Activated T-cell treated with anti-CD3 and anti-CD28 coated beads, Interleukin-2, amount 50 U/mL, for 72 hours (primary cell): ENCODE results near the gene ZNF83. TPM values are rescaled to one million over a fixed set of nuclear protein-coding genes. Genes with fewer than 3 reads are reported as not detected.

ENCODE experiments used
- ATAC-seq, 2 donors: fragments of 150-1000 bp; cut with Tn5 transposase; replicated peaks in 1 of 2; 2 replicates each; pipeline ENCODE4 v1.10.0; 2021; ENCODE audit warnings: moderate library complexity in 2 of 2, mild to moderate bottlenecking in 1 of 2
- DNase-seq, 2 donors: peaks; one replicate each; pipeline ENCODE4 v3.0.0; 2021 to 2022; ENCODE audit warnings: mixed read lengths in 1 of 2
- H3K27ac Mint-ChIP-seq: one replicate; pipeline ENCODE4 v1.8.0; 2022; ENCODE audit warnings: mild to moderate bottlenecking, moderate library complexity, mixed read lengths
- H3K27me3 Mint-ChIP-seq: one replicate; pipeline ENCODE4 v1.8.0; 2022; ENCODE audit warnings: low read depth, mixed read lengths
- H3K36me3 Mint-ChIP-seq, 2 donors: one replicate each; pipeline ENCODE4 v1.8.0; 2022; ENCODE audit warnings: mixed read lengths in 2 of 2, mild to moderate bottlenecking in 1 of 2; ENCODE audit not compliant: insufficient read depth in 2 of 2
- H3K4me1 Mint-ChIP-seq: one replicate; pipeline ENCODE4 v1.8.0; 2022; ENCODE audit warnings: low read depth, mixed read lengths
- H3K4me3 Mint-ChIP-seq, 2 donors: one replicate each; pipeline ENCODE4 v1.8.0; 2022; ENCODE audit warnings: mild to moderate bottlenecking in 2 of 2, mixed read lengths in 2 of 2, moderate library complexity in 2 of 2
- H3K9me3 Mint-ChIP-seq, 2 donors: one replicate each; pipeline ENCODE4 v1.8.0; 2022; ENCODE audit warnings: mixed read lengths in 2 of 2
- total RNA-seq, 2 donors: library from RNA; stranded (reverse); gene quantifications; one replicate each; pipeline ENCODE4 v1.2.3, GENCODE V29; 2022

ZNF83 gene
- total RNA-seq, 2 donors from 2014 or later: 47.4 to 52.8 TPM

GRCh38 chr19:52664461-52664860 lies 26.3 kb upstream of the ZNF83 start:
- ATAC-seq: no peak
- Mint-ChIP-seq H3K27ac (no peak overlapping the region), H3K9me3 (no peaks in the 10 kb centered on the region), H3K36me3 (peaks cover 17 to 47% of the 10 kb centered on the region in 2 donors), H3K4me3 (no peak overlapping the region), H3K27me3 (no peaks in the 10 kb centered on the region), H3K4me1 (peaks cover 6% of the 10 kb centered on the region)
- DNase-seq: no peak

GRCh38 chr19:52662631-52663030 lies 24.5 kb upstream of the ZNF83 start:
- Mint-ChIP-seq H3K27ac (no peak overlapping the region), H3K36me3 (peaks cover 22 to 56% of the 10 kb centered on the region in 2 donors), H3K4me3 (no peak overlapping the region), H3K9me3 (no peaks in the 10 kb centered on the region), H3K27me3 (no peaks in the 10 kb centered on the region), H3K4me1 (peaks cover 6% of the 10 kb centered on the region)
- ATAC-seq (no peak), DNase-seq (no peak)

DNA sequence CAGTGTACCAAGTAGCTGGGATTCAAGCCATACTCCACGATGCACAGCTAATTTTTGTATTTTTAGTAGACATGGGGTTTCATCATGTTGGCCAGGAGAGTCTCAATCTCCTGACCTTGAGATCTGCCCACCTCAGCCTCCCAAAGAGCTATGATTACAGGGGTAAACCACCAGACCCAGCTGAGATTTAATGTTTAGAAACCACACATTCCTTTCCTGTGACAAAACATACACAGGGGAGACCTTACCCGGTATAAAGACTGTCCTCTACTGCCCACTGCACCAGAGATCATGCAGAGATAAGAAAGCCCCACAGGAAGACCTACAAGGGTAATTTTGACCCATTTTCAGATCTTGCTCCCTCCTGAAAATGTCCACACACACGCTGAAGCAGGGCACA lies 22.8 kb upstream of the ZNF83 start:
- Mint-ChIP-seq H3K27ac (no peak overlapping the region), H3K4me3 (no peak overlapping the region), H3K9me3 (peaks cover 0 to 2% of the 10 kb centered on the region in 2 donors)

DNA sequence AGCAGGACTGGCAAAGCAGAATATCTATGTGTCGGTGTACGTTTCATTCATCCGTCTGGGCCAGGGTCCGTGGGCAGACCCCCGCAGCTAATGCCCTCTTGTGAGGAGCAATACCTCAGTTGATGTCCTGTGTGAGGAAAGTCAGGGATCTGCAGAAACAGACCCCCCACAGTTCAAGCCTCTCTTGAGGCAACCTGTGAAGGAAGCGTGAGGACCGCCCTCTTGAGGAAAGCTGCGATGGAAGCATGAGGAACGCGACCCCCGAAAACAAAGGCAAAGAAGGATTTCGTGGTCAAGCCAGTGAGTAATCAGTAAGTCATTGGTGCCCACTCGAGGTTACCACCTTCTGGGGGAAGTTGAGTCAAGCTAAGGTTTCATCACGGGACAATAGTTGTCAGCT lies 20.9 kb upstream of the ZNF83 start:
- Mint-ChIP-seq H3K27me3 (no peaks in the 10 kb centered on the region), H3K4me3 (no peak overlapping the region), H3K27ac (peak overlapping the region; percentile 90), H3K36me3 (peaks cover 27 to 64% of the 10 kb centered on the region in 2 donors), H3K9me3 (peaks cover 2% of the 10 kb centered on the region in 2 donors), H3K4me1 (no peaks in the 10 kb centered on the region)
- no peak for ATAC-seq
- DNase-seq: no peak

More for the DNA sequence above, 22.8 kb upstream of the ZNF83 start:
- ATAC-seq (no peak), DNase-seq (no peak)
- Mint-ChIP-seq H3K27me3 (no peaks in the 10 kb centered on the region), H3K36me3 (peaks cover 22 to 57% of the 10 kb centered on the region in 2 donors), H3K4me1 (peaks cover 6% of the 10 kb centered on the region)

- Mint-ChIP-seq H3K9me3 (peaks cover 2 to 4% of the 10 kb centered on the region in 2 donors), H3K27me3 (no peaks in the 10 kb centered on the region), H3K4me3 (no peak overlapping the region), H3K27ac (peak overlapping the region; percentile 70), H3K36me3 (peaks cover 31 to 69% of the 10 kb centered on the region in 2 donors), H3K4me1 (no peaks in the 10 kb centered on the region)
- ATAC-seq (no peak), DNase-seq (no peak)
Observed at GRCh38 chr19:52658595-52658994, 20.4 kb upstream of the ZNF83 start.

DNA sequence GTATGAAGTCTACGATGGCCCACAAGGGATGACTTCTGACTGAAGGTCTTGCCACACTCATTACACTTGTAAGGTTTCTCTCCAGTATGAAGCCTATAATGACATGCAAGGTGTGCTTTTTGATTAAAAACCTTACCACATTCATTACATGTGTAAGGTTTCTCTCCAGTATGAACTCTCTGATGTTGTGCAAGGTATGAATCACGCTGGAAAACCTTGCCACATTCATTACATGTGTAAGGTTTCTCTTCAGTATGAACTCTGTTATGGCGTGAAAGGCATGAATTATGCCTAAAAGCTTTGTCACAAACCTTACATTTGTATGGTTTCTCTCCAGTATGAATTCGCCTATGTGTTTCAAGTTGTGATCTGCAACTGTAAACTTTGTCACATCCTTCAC lies 15.0 kb upstream of the ZNF83 start:
- H3K9me3 Mint-ChIP-seq: peaks cover 20 to 25% of the 10 kb centered on the region in 2 donors

GRCh38 chr19:52651956-52652355 lies 13.8 kb upstream of the ZNF83 start:
- DNase-seq: no peak
- Mint-ChIP-seq H3K4me3 (no peak overlapping the region), H3K36me3 (peaks cover 51 to 79% of the 10 kb centered on the region in 2 donors), H3K9me3 (peaks cover 28 to 33% of the 10 kb centered on the region in 2 donors), H3K27me3 (no peaks in the 10 kb centered on the region), H3K4me1 (no peaks in the 10 kb centered on the region), H3K27ac (no peak overlapping the region)
- ATAC-seq: no peak

More for the DNA sequence above, 15.0 kb upstream of the ZNF83 start:
- ATAC-seq (no peak), DNase-seq (no peak)
- Mint-ChIP-seq H3K27ac (no peak overlapping the region), H3K4me1 (no peaks in the 10 kb centered on the region), H3K4me3 (no peak overlapping the region), H3K36me3 (peaks cover 43 to 76% of the 10 kb centered on the region in 2 donors), H3K27me3 (no peaks in the 10 kb centered on the region)

- H3K9me3 Mint-ChIP-seq: peaks cover 25 to 36% of the 10 kb centered on the region in 2 donors
- no peaks in the 10 kb centered on the region for H3K4me1 Mint-ChIP-seq
- H3K27ac Mint-ChIP-seq: no peak overlapping the region
- peaks cover 42 to 71% of the 10 kb centered on the region in 2 donors for H3K36me3 Mint-ChIP-seq
- no peak for DNase-seq
- ATAC-seq: no peak
- no peaks in the 10 kb centered on the region for H3K27me3 Mint-ChIP-seq
- no peak overlapping the region for H3K4me3 Mint-ChIP-seq
Observed at GRCh38 chr19:52648336-52649016, 10.3 kb upstream of the ZNF83 start.

GRCh38 chr19:52646571-52647217 lies 8.5 kb upstream of the ZNF83 start:
- Mint-ChIP-seq H3K4me3 (no peak overlapping the region), H3K27ac (no peak overlapping the region), H3K27me3 (no peaks in the 10 kb centered on the region), H3K4me1 (no peaks in the 10 kb centered on the region), H3K36me3 (peaks cover 25 to 61% of the 10 kb centered on the region in 2 donors), H3K9me3 (peaks cover 16 to 23% of the 10 kb centered on the region in 2 donors)
- DNase-seq (no peak), ATAC-seq (no peak)

DNA sequence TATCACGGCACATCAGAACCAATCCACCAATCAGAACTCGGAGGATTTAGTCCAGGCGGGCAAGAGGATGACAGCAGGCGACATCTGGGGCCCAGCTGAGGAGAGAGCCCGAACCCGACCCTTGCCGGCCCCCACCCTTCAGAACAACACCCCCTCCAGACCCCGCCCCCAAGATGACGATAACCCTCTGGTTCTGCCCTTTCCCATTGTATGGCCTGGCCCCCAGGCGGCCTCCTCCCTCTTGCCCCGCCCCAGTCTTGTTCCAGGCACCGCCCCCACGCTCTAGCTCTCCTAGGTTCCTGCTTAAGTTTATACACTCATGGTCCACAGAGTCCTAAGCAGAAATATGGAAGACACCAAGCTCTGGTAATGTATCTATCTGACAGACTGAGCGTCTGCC lies 2.8 kb upstream of the ZNF83 start:
- H3K4me3 Mint-ChIP-seq: no peak overlapping the region
- DNase-seq (no peak), ATAC-seq (no peak)
- H3K4me1 Mint-ChIP-seq: peaks cover 12% of the 10 kb centered on the region
- H3K9me3 Mint-ChIP-seq: peaks cover 4 to 9% of the 10 kb centered on the region in 2 donors
- peaks cover 10 to 41% of the 10 kb centered on the region in 2 donors for H3K36me3 Mint-ChIP-seq
- H3K27ac Mint-ChIP-seq: no peak overlapping the region
- no peaks in the 10 kb centered on the region for H3K27me3 Mint-ChIP-seq

DNA sequence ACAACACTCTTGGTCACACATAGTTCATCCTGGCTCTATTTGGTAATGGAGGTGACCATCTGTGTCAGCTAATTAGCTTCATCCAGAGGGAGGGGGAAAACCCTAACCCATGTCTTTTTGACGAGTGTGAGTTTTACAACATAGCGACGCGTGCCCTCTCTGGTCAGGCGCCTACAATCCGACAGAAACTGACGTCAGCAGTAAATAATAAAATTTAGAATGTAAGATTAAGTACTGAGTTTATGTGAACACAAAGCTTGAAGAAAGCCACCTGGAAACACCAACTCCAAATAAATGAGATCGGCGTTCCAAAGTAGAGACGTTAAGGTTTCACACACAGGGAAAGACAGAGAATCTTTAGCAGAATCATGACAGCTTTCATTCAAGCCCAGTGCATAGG lies 1.8 kb upstream of the ZNF83 start:
- Mint-ChIP-seq H3K9me3 (peaks cover 4 to 9% of the 10 kb centered on the region in 2 donors), H3K4me1 (peaks cover 12% of the 10 kb centered on the region), H3K27ac (no peak overlapping the region), H3K4me3 (peak overlapping the region in 1 of 2 donors; percentile 68), H3K27me3 (no peaks in the 10 kb centered on the region), H3K36me3 (peaks cover 11 to 42% of the 10 kb centered on the region in 2 donors)
- DNase-seq: no peak
- ATAC-seq: no peak

DNA sequence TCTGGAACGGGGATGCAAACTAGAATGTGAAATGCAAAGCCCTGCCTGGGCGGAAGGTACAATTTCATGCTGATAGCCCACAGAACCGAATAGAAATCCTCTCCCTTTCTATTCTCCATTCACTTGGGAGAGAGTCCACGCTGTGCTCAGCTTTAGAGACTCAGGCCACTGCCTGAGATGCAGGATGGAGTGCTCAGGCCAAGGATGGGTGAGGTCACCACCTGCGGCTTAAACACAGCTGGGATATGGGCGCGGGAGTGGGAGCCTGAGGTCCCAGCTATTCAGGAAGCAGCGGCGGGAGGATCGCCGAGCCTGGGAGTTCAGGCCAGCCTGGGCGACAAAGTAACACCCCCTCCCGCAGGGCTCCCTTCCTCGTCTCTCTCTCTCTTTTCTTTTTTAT lies 446 bp upstream of the ZNF83 start:
- peaks cover 3 to 9% of the 10 kb centered on the region in 2 donors for H3K9me3 Mint-ChIP-seq
- H3K27ac Mint-ChIP-seq: no peak overlapping the region
- peaks cover 8 to 35% of the 10 kb centered on the region in 2 donors for H3K36me3 Mint-ChIP-seq
- H3K4me1 Mint-ChIP-seq: peaks cover 12% of the 10 kb centered on the region
- H3K4me3 Mint-ChIP-seq: peak overlapping the region; percentile 96 to 99
- DNase-seq: peak; percentile 2 to 4
- ATAC-seq: peak; percentile 12 to 24
- H3K27me3 Mint-ChIP-seq: no peaks in the 10 kb centered on the region

GRCh38 chr19:52635786-52636570 lies 2.2 kb downstream of the ZNF83 start:
- Mint-ChIP-seq H3K27ac (peak overlapping the region; percentile 61), H3K4me3 (peak overlapping the region; percentile 52 to 99), H3K36me3 (peaks cover 16 to 43% of the 10 kb centered on the region in 2 donors), H3K9me3 (peaks cover 3 to 10% of the 10 kb centered on the region in 2 donors), H3K27me3 (no peaks in the 10 kb centered on the region), H3K4me1 (peaks cover 24% of the 10 kb centered on the region)
- DNase-seq (no peak), ATAC-seq (no peak)
